Measurements from ENCODE around the gene TMEM62.
A peak's percentile ranks its signal among the peaks of the same experiment; 100 is the strongest.
"Not testable (repeated sequence)": the region's sequence is repeated elsewhere in the genome, so short reads cannot be mapped to it uniquely, and the experiment has no call there.

TMEM62 gene

DNA sequence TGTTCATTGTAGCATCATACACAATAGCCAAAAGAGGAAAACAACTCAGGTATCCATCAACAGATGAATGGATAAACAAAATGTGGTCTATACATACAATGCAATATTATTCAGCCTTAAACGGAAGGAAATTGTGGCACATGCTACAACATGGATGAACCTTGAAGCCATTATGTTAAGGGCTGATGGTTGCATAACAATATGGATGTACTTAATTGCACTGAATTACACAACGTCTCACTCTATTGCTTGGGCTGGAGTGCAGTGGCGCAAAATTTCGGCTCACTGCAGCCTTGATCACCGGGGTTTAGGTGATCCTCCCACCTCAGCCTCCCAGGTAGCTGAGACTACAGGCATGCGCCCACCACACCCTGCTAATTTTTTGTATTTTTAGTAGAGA lies 7.0 kb upstream of the TMEM62 start:
- H3K36me3 ChIP-seq (ENCODE audit: control insufficient read depth, insufficient read depth, low read length) = no peaks in the 10 kb centered on the region
- H3K27me3 ChIP-seq (ENCODE audit: control insufficient read depth, insufficient read depth, low read length) = peaks cover 4% of the 10 kb centered on the region
- no peaks in the 10 kb centered on the region for H3K9me3 ChIP-seq (ENCODE audit: control insufficient read depth, insufficient read depth, low read length)
- no peaks in the 10 kb centered on the region for H3K4me1 ChIP-seq (ENCODE audit: control insufficient read depth, insufficient read depth, low read length)
- no peak overlapping the region for H3K9ac ChIP-seq (ENCODE audit: low read depth, low read length)
- no peak overlapping the region for H3K4me3 ChIP-seq (ENCODE audit: low read depth, low read length)

GRCh38 chr15:43127752-43128151 lies 5.6 kb upstream of the TMEM62 start:
- Histone ChIP-seq H3K36me3 (ENCODE audit: control insufficient read depth, insufficient read depth, low read length) (no peaks in the 10 kb centered on the region), H3K9ac (ENCODE audit: low read depth, low read length) (no peak overlapping the region), H3K27me3 (ENCODE audit: control insufficient read depth, insufficient read depth, low read length) (peaks cover 3% of the 10 kb centered on the region), H3K9me3 (ENCODE audit: control insufficient read depth, insufficient read depth, low read length) (no peaks in the 10 kb centered on the region), H3K4me1 (ENCODE audit: control insufficient read depth, insufficient read depth, low read length) (no peaks in the 10 kb centered on the region), H3K4me3 (ENCODE audit: low read depth, low read length) (no peak overlapping the region)

DNA sequence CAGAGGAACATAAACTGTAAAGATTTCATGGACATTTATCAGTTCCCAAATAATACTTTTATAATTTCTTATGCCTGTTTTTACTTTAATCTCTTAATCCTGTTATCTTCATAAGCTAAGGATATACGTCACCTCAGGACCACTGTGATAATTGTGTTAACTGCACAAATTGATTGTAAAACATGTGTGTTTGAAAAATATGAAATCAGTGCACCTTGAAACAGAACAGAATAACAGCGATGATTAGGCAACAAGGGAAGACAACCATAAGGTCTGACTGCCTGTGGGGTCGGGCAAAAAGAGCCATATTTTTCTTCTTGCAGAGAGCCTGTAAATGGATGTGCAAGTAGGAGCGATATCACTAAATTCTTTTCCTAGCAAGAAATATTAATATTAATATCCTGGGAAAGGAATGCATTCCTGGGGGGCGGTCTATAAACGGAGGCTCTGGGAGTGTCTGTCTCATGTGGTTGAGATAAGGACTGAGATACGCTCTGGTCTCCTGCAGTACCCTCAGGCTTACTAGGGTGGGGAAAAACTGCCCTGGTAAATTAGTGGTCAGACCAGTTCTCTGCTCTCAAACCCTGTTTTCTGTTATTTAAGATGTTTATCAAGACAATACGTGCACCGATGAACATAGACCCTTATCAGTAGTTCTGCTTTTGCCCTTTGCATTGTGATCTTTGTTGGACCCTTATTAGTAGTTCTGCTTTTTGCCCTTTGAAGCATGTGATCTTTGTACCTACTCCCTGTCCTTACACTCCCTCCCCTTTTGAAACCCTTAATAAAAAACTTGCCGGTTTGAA lies 5.0 kb upstream of the TMEM62 start:
- H3K4me3 ChIP-seq (ENCODE audit: low read depth, low read length); H3K4me1 ChIP-seq (ENCODE audit: control insufficient read depth, insufficient read depth, low read length); H3K27me3 ChIP-seq (ENCODE audit: control insufficient read depth, insufficient read depth, low read length); H3K36me3 ChIP-seq (ENCODE audit: control insufficient read depth, insufficient read depth, low read length); H3K9ac ChIP-seq (ENCODE audit: low read depth, low read length); H3K9me3 ChIP-seq (ENCODE audit: control insufficient read depth, insufficient read depth, low read length): not testable (repeated sequence)

DNA sequence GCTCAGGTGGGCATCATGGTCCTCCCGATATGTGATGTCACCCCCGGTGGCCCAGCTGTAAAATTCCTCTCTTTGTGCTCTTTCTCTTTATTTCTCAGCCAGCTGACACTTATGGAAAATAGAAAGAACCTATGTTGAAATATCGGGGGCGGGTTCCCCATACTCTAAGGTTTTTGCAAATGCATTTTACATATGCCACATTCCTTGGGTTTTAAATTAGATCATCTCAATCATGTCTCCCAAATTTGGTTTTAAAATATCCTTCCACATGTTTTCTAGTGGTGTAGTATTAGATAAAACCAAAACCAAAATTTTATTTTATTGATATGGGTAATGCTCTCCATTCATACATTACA lies 4.4 kb upstream of the TMEM62 start:
- no peaks in the 10 kb centered on the region for H3K36me3 ChIP-seq (ENCODE audit: control insufficient read depth, insufficient read depth, low read length)
- no peaks in the 10 kb centered on the region for H3K4me1 ChIP-seq (ENCODE audit: control insufficient read depth, insufficient read depth, low read length)
- no peak overlapping the region for H3K9ac ChIP-seq (ENCODE audit: low read depth, low read length)
- H3K27me3 ChIP-seq (ENCODE audit: control insufficient read depth, insufficient read depth, low read length) = peaks cover 4% of the 10 kb centered on the region
- H3K9me3 ChIP-seq (ENCODE audit: control insufficient read depth, insufficient read depth, low read length) = no peaks in the 10 kb centered on the region
- H3K4me3 ChIP-seq (ENCODE audit: low read depth, low read length) = no peak overlapping the region

DNA sequence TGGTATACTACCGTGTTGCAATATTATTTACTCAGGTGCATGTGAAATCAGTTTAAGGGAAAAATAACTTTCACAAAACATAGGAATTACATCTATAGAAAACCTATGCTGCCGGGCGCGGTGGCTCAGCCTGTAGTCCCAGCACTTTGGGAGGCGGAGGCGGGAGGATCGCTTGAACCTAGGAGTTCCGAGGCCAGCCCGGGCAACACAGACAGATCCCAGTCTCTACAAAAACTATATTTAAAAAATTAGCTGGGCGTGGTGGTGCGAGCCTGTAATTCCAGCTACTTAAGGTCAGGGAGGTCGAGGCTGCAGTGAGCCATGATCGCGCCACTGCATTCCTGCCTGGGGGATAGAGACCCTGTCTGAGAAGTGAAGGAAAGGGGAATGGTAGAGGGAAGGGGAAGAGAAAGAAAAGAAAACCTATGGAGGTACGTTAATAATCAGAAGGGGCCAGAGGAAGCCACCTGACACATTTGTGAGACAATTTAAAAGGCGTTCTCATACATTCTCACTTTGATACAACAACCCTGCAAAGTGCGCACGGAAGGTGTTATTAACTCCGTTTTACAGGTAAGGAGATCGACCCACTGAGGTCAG lies 456 bp upstream of the TMEM62 start:
- Histone ChIP-seq H3K9me3 (ENCODE audit: control insufficient read depth, insufficient read depth, low read length) (no peaks in the 10 kb centered on the region), H3K9ac (ENCODE audit: low read depth, low read length) (peak overlapping the region; percentile 80), H3K27me3 (ENCODE audit: control insufficient read depth, insufficient read depth, low read length) (peaks cover 15% of the 10 kb centered on the region), H3K4me3 (ENCODE audit: low read depth, low read length) (peak overlapping the region; percentile 89), H3K36me3 (ENCODE audit: control insufficient read depth, insufficient read depth, low read length) (peaks cover 2% of the 10 kb centered on the region), H3K4me1 (ENCODE audit: control insufficient read depth, insufficient read depth, low read length) (no peaks in the 10 kb centered on the region)

- H3K36me3 ChIP-seq (ENCODE audit: control insufficient read depth, insufficient read depth, low read length) = peaks cover 5% of the 10 kb centered on the region
- peak overlapping the region; percentile 89 for H3K4me3 ChIP-seq (ENCODE audit: low read depth, low read length)
- peaks cover 15% of the 10 kb centered on the region for H3K27me3 ChIP-seq (ENCODE audit: control insufficient read depth, insufficient read depth, low read length)
- H3K9ac ChIP-seq (ENCODE audit: low read depth, low read length) = peak overlapping the region; percentile 80
- H3K9me3 ChIP-seq (ENCODE audit: control insufficient read depth, insufficient read depth, low read length) = no peaks in the 10 kb centered on the region
- no peaks in the 10 kb centered on the region for H3K4me1 ChIP-seq (ENCODE audit: control insufficient read depth, insufficient read depth, low read length)
Measured at GRCh38 chr15:43134157-43134635, 810 bp downstream of the TMEM62 start.

DNA sequence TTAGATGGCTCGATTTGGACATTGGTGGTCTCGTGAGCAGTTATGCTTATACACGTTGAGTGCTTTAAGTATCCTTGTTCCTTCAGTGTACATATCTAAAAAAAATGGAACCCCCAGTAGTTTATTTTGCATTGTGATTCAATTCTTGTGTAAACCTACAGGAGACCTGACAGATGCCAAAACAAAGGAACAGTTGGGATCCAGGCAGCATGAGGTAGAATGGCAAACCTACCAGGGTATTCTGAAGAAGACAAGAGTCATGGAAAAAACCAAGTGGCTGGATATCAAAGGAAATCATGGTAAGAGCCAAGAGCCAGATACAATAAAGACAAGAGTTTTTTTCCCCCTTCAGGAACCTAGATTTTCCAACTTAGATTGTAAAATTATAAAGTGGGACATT lies 2.0 kb downstream of the TMEM62 start:
- peaks cover 5% of the 10 kb centered on the region for H3K36me3 ChIP-seq (ENCODE audit: control insufficient read depth, insufficient read depth, low read length)
- H3K27me3 ChIP-seq (ENCODE audit: control insufficient read depth, insufficient read depth, low read length) = peaks cover 15% of the 10 kb centered on the region
- no peak overlapping the region for H3K9ac ChIP-seq (ENCODE audit: low read depth, low read length)
- no peaks in the 10 kb centered on the region for H3K9me3 ChIP-seq (ENCODE audit: control insufficient read depth, insufficient read depth, low read length)
- H3K4me1 ChIP-seq (ENCODE audit: control insufficient read depth, insufficient read depth, low read length) = no peaks in the 10 kb centered on the region
- no peak overlapping the region for H3K4me3 ChIP-seq (ENCODE audit: low read depth, low read length)

- Histone ChIP-seq H3K9ac (ENCODE audit: low read depth, low read length) (no peak overlapping the region), H3K36me3 (ENCODE audit: control insufficient read depth, insufficient read depth, low read length) (no peaks in the 10 kb centered on the region), H3K4me3 (ENCODE audit: low read depth, low read length) (no peak overlapping the region), H3K27me3 (ENCODE audit: control insufficient read depth, insufficient read depth, low read length) (no peaks in the 10 kb centered on the region), H3K9me3 (ENCODE audit: control insufficient read depth, insufficient read depth, low read length) (no peaks in the 10 kb centered on the region), H3K4me1 (ENCODE audit: control insufficient read depth, insufficient read depth, low read length) (no peaks in the 10 kb centered on the region)
Measured at GRCh38 chr15:43143203-43143941, 10.0 kb downstream of the TMEM62 start.

GRCh38 chr15:43144512-43144911 lies 11.1 kb downstream of the TMEM62 start:
- Histone ChIP-seq H3K36me3 (ENCODE audit: control insufficient read depth, insufficient read depth, low read length) (no peaks in the 10 kb centered on the region), H3K4me3 (ENCODE audit: low read depth, low read length) (no peak overlapping the region), H3K27me3 (ENCODE audit: control insufficient read depth, insufficient read depth, low read length) (no peaks in the 10 kb centered on the region), H3K4me1 (ENCODE audit: control insufficient read depth, insufficient read depth, low read length) (no peaks in the 10 kb centered on the region), H3K9me3 (ENCODE audit: control insufficient read depth, insufficient read depth, low read length) (no peaks in the 10 kb centered on the region), H3K9ac (ENCODE audit: low read depth, low read length) (no peak overlapping the region)

DNA sequence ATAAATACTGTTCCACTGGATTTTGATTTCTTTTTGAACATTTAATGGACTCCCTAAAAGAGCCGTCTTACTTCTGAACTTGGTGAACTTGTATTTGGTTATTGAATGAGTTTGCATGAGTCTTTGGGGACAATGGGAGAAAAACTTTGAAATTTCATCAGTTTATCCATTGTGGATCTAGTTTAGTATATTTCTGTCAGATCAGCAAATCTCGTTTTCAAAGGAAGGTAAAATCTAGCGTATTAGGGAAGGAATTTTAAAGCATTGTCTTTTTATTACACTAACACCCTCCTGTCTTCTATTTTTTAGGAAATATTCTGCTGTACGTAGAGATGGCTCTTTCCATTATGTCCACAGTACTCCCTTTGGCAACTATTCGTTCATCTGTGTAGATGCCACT lies 12.8 kb downstream of the TMEM62 start:
- no peaks in the 10 kb centered on the region for H3K4me1 ChIP-seq (ENCODE audit: control insufficient read depth, insufficient read depth, low read length)
- no peaks in the 10 kb centered on the region for H3K9me3 ChIP-seq (ENCODE audit: control insufficient read depth, insufficient read depth, low read length)
- H3K27me3 ChIP-seq (ENCODE audit: control insufficient read depth, insufficient read depth, low read length) = no peaks in the 10 kb centered on the region
- H3K4me3 ChIP-seq (ENCODE audit: low read depth, low read length) = no peak overlapping the region
- H3K9ac ChIP-seq (ENCODE audit: low read depth, low read length) = no peak overlapping the region
- H3K36me3 ChIP-seq (ENCODE audit: control insufficient read depth, insufficient read depth, low read length) = no peaks in the 10 kb centered on the region

DNA sequence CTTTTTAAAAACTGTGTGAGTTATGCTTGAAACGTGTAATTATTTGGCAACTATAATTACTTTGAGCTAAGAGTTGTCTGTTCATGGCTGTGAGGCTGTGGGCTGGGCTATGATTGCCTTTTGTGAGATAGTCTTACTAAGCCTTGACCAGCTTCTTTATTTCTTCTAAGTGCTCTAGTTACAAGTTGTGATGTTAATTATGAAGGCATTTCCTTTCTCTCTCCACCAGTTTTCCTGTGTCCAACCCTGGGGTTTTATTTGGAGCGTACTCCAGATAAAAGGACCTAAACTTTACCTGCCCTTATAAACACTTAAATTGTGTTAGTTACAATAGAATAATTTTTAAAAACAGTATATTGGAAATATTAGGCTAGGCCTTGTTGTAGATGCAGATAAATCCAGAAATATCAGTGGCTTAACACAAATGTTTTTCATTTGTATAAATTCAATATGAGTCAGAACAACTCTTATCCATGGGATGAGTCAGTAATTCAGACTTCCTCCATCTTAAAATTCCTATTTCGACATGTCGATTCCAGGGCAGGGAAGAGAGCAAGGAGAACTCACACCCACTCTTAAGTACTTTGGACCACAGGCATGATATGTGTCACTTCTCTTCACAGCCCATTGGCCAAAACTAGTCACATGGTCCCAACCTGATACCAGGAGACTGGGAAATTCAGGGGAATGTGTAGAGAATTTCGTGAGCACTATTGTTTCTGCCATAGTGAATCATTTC lies 17.0 kb downstream of the TMEM62 start:
- Histone ChIP-seq H3K9me3 (ENCODE audit: control insufficient read depth, insufficient read depth, low read length) (no peaks in the 10 kb centered on the region), H3K36me3 (ENCODE audit: control insufficient read depth, insufficient read depth, low read length) (no peaks in the 10 kb centered on the region), H3K4me3 (ENCODE audit: low read depth, low read length) (no peak overlapping the region)

More for the DNA sequence above, 17.0 kb downstream of the TMEM62 start:
- no peaks in the 10 kb centered on the region for H3K27me3 ChIP-seq (ENCODE audit: control insufficient read depth, insufficient read depth, low read length)
- no peaks in the 10 kb centered on the region for H3K4me1 ChIP-seq (ENCODE audit: control insufficient read depth, insufficient read depth, low read length)
- H3K9ac ChIP-seq (ENCODE audit: low read depth, low read length) = no peak overlapping the region
